ENCODE data around the gene CDK5RAP3.
A peak's percentile ranks its signal among the peaks of the same experiment; 100 is the strongest.

CDK5RAP3 gene

GRCh38 chr17:47942096-47942510 is 28.8 kb upstream of the CDK5RAP3 start:
- TF ChIP-seq CTCF (IDR thresholded peaks at IDR 0.05; ENCODE audit: extremely low read depth, insufficient read depth, missing control alignments) = no peak
- DNase-seq (ENCODE audit: low spot score) = no peak
- in situ Hi-C loops (cut with MboI; ENCODE audit: low pct_unique_long_range_greater_than_20kb, low sequenced_read_pairs, unreplicated experiment) = no loop called here

GRCh38 chr17:47942568-47942967 is 28.3 kb upstream of the CDK5RAP3 start:
- in situ Hi-C loops (cut with MboI; ENCODE audit: low pct_unique_long_range_greater_than_20kb, low sequenced_read_pairs, unreplicated experiment) = no loop called here
- TF ChIP-seq CTCF (IDR thresholded peaks at IDR 0.05; ENCODE audit: extremely low read depth, insufficient read depth, missing control alignments) = no peak
- no peak for DNase-seq (ENCODE audit: low spot score)

GRCh38 chr17:47945080-47945479 is 25.8 kb upstream of the CDK5RAP3 start:
- in situ Hi-C loops (cut with MboI; ENCODE audit: low pct_unique_long_range_greater_than_20kb, low sequenced_read_pairs, unreplicated experiment) = no loop called here

GRCh38 chr17:47945529-47946508 is 25.1 kb upstream of the CDK5RAP3 start:
- in situ Hi-C loops (cut with MboI; ENCODE audit: low pct_unique_long_range_greater_than_20kb, low sequenced_read_pairs, unreplicated experiment) = no loop called here
- TF ChIP-seq CTCF (IDR thresholded peaks at IDR 0.05; ENCODE audit: extremely low read depth, insufficient read depth, missing control alignments) = no peak
- DNase-seq (ENCODE audit: low spot score) = no peak

More at GRCh38 chr17:47945080-47945479, 25.8 kb upstream of the CDK5RAP3 start:
- DNase-seq (ENCODE audit: low spot score) = no peak
- no peak for TF ChIP-seq CTCF (IDR thresholded peaks at IDR 0.05; ENCODE audit: extremely low read depth, insufficient read depth, missing control alignments)

GRCh38 chr17:47946516-47946915 is 24.4 kb upstream of the CDK5RAP3 start:
- no peak for DNase-seq (ENCODE audit: low spot score)
- no peak for TF ChIP-seq CTCF (IDR thresholded peaks at IDR 0.05; ENCODE audit: extremely low read depth, insufficient read depth, missing control alignments)
- in situ Hi-C loops (cut with MboI; ENCODE audit: low pct_unique_long_range_greater_than_20kb, low sequenced_read_pairs, unreplicated experiment) = no loop called here

- in situ Hi-C loops (cut with MboI; ENCODE audit: low pct_unique_long_range_greater_than_20kb, low sequenced_read_pairs, unreplicated experiment) = no loop called here
- peak; percentile 85 for TF ChIP-seq CTCF (IDR thresholded peaks at IDR 0.05; ENCODE audit: extremely low read depth, insufficient read depth, missing control alignments)
- peak; percentile 90 for DNase-seq (ENCODE audit: low spot score)
These were observed 23.9 kb upstream of the CDK5RAP3 start for GRCh38 chr17:47946929-47947397.
